IMR-90 (cell line): ENCODE measurements around the gene IRAK3. TPM values are rescaled to one million over a fixed set of nuclear protein-coding genes. Genes with fewer than 3 reads are reported as not detected.

Experiments used
- ATAC-seq: fragments of 200-7000 bp; cut with Tn5 transposase; 2 replicates; pipeline ENCODE4 v1.9.1; 2020; ENCODE audit warnings: low read depth, mild to moderate bottlenecking, moderate library complexity
- BruUV-seq: library from RNA; stranded (reverse); fragments of 400-500 nt; replicated peaks from 2 replicates; lab custom pipeline; 2021; lab: Mats Ljungman, UMichigan
- CTCF ChIA-PET: fragments of 300-600 bp; formaldehyde crosslinking; extraction: SDS; loops from one replicate; lab custom pipeline; 2021; ENCODE audit warnings: antibody characterized with exemption; lab: Yijun Ruan, JAX
- POLR2A ChIA-PET: fragments of 300-600 bp; sonication (Branson Sonifier 250); formaldehyde crosslinking; loops from one replicate; lab custom pipeline; 2022; ENCODE audit warnings: antibody characterized with exemption; ENCODE audit not compliant: unreplicated experiment; lab: Charles Lee
- DNase-seq: peaks from one replicate; pipeline ENCODE4 v3.0.0; 2013
- H2AFZ ChIP-seq: replicated peaks from 2 replicates; pipeline ENCODE3; 2013; ENCODE audit warnings: low read length, mild to moderate bottlenecking; ENCODE audit not compliant: poor library complexity
- H2AK5ac ChIP-seq: 2 replicates; pipeline ENCODE4 v1.6.1; 2013; ENCODE audit warnings: low read depth, low read length, inconsistent platforms
- H2AK9ac ChIP-seq: replicated peaks from 2 replicates; pipeline ENCODE3; 2013; ENCODE audit warnings: mild to moderate bottlenecking, low read depth, low read length, moderate library complexity; ENCODE audit not compliant: poor library complexity
- H2BK120ac ChIP-seq: 2 replicates; pipeline ENCODE4 v1.6.1; 2013; ENCODE audit warnings: low read depth, low read length, inconsistent platforms
- H2BK15ac ChIP-seq: 3 replicates; pipeline ENCODE4 v1.6.1; 2013; ENCODE audit warnings: low read depth, low read length, inconsistent platforms
- H2BK20ac ChIP-seq: 2 replicates; pipeline ENCODE4 v1.6.1; 2013; ENCODE audit warnings: low read depth, mild to moderate bottlenecking, inconsistent platforms, low read length, moderate library complexity
- H2BK5ac ChIP-seq: 2 replicates; pipeline ENCODE4 v1.6.1; 2013; ENCODE audit warnings: mild to moderate bottlenecking, low read depth, low read length, inconsistent platforms; ENCODE audit not compliant: poor library complexity, severe bottlenecking
- H3K14ac ChIP-seq: replicated peaks from 2 replicates; pipeline ENCODE4 v1.6.1; 2013; ENCODE audit warnings: low read depth, low read length, inconsistent platforms
- H3K18ac ChIP-seq: 2 replicates; pipeline ENCODE4 v1.6.1; 2013; ENCODE audit warnings: low read depth, low read length, control low read depth
- H3K23ac ChIP-seq: 2 replicates; pipeline ENCODE4 v1.6.1; 2013; ENCODE audit warnings: low read depth, low read length, inconsistent platforms
- H3K27ac ChIP-seq: 2 replicates; pipeline ENCODE4 v1.5.1; 2013; ENCODE audit warnings: mild to moderate bottlenecking, control low read depth, low read length; ENCODE audit not compliant: insufficient read depth
- H3K27me3 ChIP-seq: 2 replicates; pipeline ENCODE4 v1.6.1; 2013; ENCODE audit warnings: low read length; ENCODE audit not compliant: control insufficient read depth, insufficient read depth
- H3K36me3 ChIP-seq: 2 replicates; pipeline ENCODE4 v1.6.1; 2013; ENCODE audit warnings: low read length, mixed read lengths; ENCODE audit not compliant: control insufficient read depth, insufficient read depth
- H3K4ac ChIP-seq: 2 replicates; pipeline ENCODE4 v1.6.1; 2013; ENCODE audit warnings: low read depth, low read length, inconsistent platforms
- H3K4me1 ChIP-seq: 2 replicates; pipeline ENCODE4 v1.6.1; 2013; ENCODE audit warnings: low read length, mixed read lengths; ENCODE audit not compliant: control insufficient read depth, insufficient read depth
- H3K4me2 ChIP-seq: 2 replicates; pipeline ENCODE4 v1.6.1; 2013; ENCODE audit warnings: low read depth, mild to moderate bottlenecking, control low read depth, low read length, moderate library complexity
- H3K4me3 ChIP-seq: 2 replicates; pipeline ENCODE4 v1.5.1; 2013; ENCODE audit warnings: low read depth, mild to moderate bottlenecking, control low read depth, low read length, moderate library complexity; ENCODE audit not compliant: insufficient read depth
- H3K56ac ChIP-seq: 2 replicates; pipeline ENCODE4 v1.6.1; 2013; ENCODE audit warnings: low read length, inconsistent platforms; ENCODE audit not compliant: insufficient read depth; ENCODE audit errors: extremely low read depth
- H3K79me1 ChIP-seq, 2 experiments: 2 replicates each; pipeline ENCODE4 v1.6.1; 2013; ENCODE audit warnings: low read length in 2 of 2, inconsistent platforms in 1 of 2, low read depth in 1 of 2
- H3K9ac ChIP-seq: 2 replicates; pipeline ENCODE4 v1.6.1; 2013; ENCODE audit warnings: low read depth, low read length, control low read depth
- H3K9me1 ChIP-seq: 2 replicates; pipeline ENCODE4 v1.6.1; 2013; ENCODE audit warnings: low read length, inconsistent platforms; ENCODE audit not compliant: insufficient read depth
- H3K9me3 ChIP-seq: 2 replicates; pipeline ENCODE4 v1.6.1; 2013; ENCODE audit warnings: low read length; ENCODE audit not compliant: control insufficient read depth, insufficient read depth
- H4K20me1 ChIP-seq: 2 replicates; pipeline ENCODE4 v1.6.1; 2013; ENCODE audit warnings: low read length, inconsistent platforms; ENCODE audit not compliant: insufficient read depth
- H4K5ac ChIP-seq: 2 replicates; pipeline ENCODE4 v1.6.1; 2013; ENCODE audit warnings: mild to moderate bottlenecking, low read depth, low read length, control low read depth
- H4K8ac ChIP-seq, 2 experiments: 2 replicates each; pipeline ENCODE4 v1.6.1; 2013; ENCODE audit warnings: low read depth in 2 of 2, low read length in 2 of 2, control low read depth in 1 of 2, inconsistent platforms in 1 of 2
- H4K91ac ChIP-seq: 2 replicates; pipeline ENCODE4 v1.6.1; 2013; ENCODE audit warnings: low read depth, low read length, inconsistent platforms; ENCODE audit not compliant: insufficient read depth
- BHLHE40 ChIP-seq: fragments of 150-350 bp; IDR thresholded peaks from 2 replicates; pipeline ENCODE4 v1.6.1; 2016; ENCODE audit warnings: mild to moderate bottlenecking, low read depth, low read length
- CEBPB ChIP-seq: IDR thresholded peaks from 2 replicates; pipeline ENCODE4 v1.6.1; 2012; ENCODE audit warnings: low read depth, low read length, improper control_type of control experiment
- CHD1 ChIP-seq: IDR thresholded peaks from 2 replicates; pipeline ENCODE4 v1.6.1; 2012; ENCODE audit warnings: low read depth, low read length, improper control_type of control experiment
- FOS ChIP-seq: fragments of 150-350 bp; IDR thresholded peaks from 2 replicates; pipeline ENCODE4 v1.6.1; 2016; ENCODE audit warnings: low read depth, low read length
- MAFK ChIP-seq: IDR thresholded peaks from 2 replicates; pipeline ENCODE4 v1.6.1; 2012; ENCODE audit warnings: low read depth, low read length, improper control_type of control experiment
- MAZ ChIP-seq: IDR thresholded peaks from 2 replicates; pipeline ENCODE4 v1.6.1; 2012; ENCODE audit warnings: low read depth, mild to moderate bottlenecking, low read length, improper control_type of control experiment, moderate library complexity, borderline replicate concordance
- MXI1 ChIP-seq: IDR thresholded peaks from 2 replicates; pipeline ENCODE4 v1.6.1; 2012; ENCODE audit warnings: low read depth, mild to moderate bottlenecking, low read length, moderate library complexity, borderline replicate concordance
- NFE2L2 ChIP-seq: fragments of 150-350 bp; IDR thresholded peaks from 2 replicates; pipeline ENCODE4 v1.6.1; 2016; ENCODE audit warnings: low read depth, mild to moderate bottlenecking, low read length
- POLR2A ChIP-seq: IDR thresholded peaks from 2 replicates; pipeline ENCODE4 v1.6.1; 2012; ENCODE audit warnings: mild to moderate bottlenecking, low read depth, low read length
- RAD21 ChIP-seq: IDR thresholded peaks from 2 replicates; pipeline ENCODE4 v1.6.1; 2012; ENCODE audit warnings: low read length, improper control_type of control experiment
- RCOR1 ChIP-seq: IDR thresholded peaks from 2 replicates; pipeline ENCODE4 v1.6.1; 2012; ENCODE audit warnings: mild to moderate bottlenecking, low read length, improper control_type of control experiment; ENCODE audit not compliant: insufficient replicate concordance
- RFX5 ChIP-seq: IDR thresholded peaks from 2 replicates; pipeline ENCODE4 v1.8.0; 2012; ENCODE audit warnings: low read depth, mild to moderate bottlenecking, low read length, moderate library complexity
- SMC3 ChIP-seq: fragments of 150-350 bp; IDR thresholded peaks from 2 replicates; pipeline ENCODE4 v1.6.1; 2016; ENCODE audit warnings: low read depth, mild to moderate bottlenecking, antibody characterized with exemption, low read length, moderate library complexity
- dilution Hi-C: fragments of 300-500 bp; cut with HindIII; formaldehyde crosslinking; loops from one replicate; pipeline ENCODE4 v1.14.3; 2018; ENCODE audit warnings: low sequenced_read_pairs; ENCODE audit not compliant: unreplicated experiment
- in situ Hi-C: fragments of 300-500 bp; cut with MboI; formaldehyde crosslinking; loops from 3 replicates; pipeline ENCODE4 v1.14.3; 2019; ENCODE audit warnings: low sequenced_read_pairs, inconsistent platforms, mixed read lengths
- intact Hi-C: fragments of 100-400 bp; cut with micrococcal nuclease; formaldehyde crosslinking; loops from 2 replicates; pipeline ENCODE4 v1.10.0; 2022
- polyA plus RNA-seq, 3 experiments: library from polyadenylated mRNA; depleted of rRNA; stranded (reverse); fragments of >200 nt; gene quantifications; 2 replicates each; pipeline ENCODE4 v1.2.3, GENCODE V29; 2012; ENCODE audit warnings: low replicate concordance in 1 of 3
- total RNA-seq: library from RNA; depleted of rRNA; stranded (reverse); fragments of >200 nt; gene quantifications from 2 replicates; pipeline ENCODE4 v1.2.3, GENCODE V29; 2012
- TF ChIP-seq, protein P1 (sequence below): conservative IDR thresholded peaks from 2 replicates; pipeline ENCODE4 v1.5.1; 2012; ENCODE audit warnings: mild to moderate bottlenecking, low read depth, low read length, improper control_type of control experiment
- TF ChIP-seq, protein P2 (sequence below): fragments of 150-350 bp; IDR thresholded peaks from 2 replicates; pipeline ENCODE4 v1.6.1; 2017; ENCODE audit warnings: mild to moderate bottlenecking, antibody characterized with exemption, low read length, low read depth
- TF ChIP-seq, protein P3 (sequence below): fragments of 150-350 bp; IDR thresholded peaks from 2 replicates; pipeline ENCODE4 v1.6.1; 2016; ENCODE audit warnings: low read depth, mild to moderate bottlenecking, low read length, moderate library complexity, borderline replicate concordance

The IRAK3 gene
- total and polyA plus RNA-seq, 2 of the 4 experiments (the other 2 are of a cell fraction), result 0.53 to 0.72 TPM

DNA sequence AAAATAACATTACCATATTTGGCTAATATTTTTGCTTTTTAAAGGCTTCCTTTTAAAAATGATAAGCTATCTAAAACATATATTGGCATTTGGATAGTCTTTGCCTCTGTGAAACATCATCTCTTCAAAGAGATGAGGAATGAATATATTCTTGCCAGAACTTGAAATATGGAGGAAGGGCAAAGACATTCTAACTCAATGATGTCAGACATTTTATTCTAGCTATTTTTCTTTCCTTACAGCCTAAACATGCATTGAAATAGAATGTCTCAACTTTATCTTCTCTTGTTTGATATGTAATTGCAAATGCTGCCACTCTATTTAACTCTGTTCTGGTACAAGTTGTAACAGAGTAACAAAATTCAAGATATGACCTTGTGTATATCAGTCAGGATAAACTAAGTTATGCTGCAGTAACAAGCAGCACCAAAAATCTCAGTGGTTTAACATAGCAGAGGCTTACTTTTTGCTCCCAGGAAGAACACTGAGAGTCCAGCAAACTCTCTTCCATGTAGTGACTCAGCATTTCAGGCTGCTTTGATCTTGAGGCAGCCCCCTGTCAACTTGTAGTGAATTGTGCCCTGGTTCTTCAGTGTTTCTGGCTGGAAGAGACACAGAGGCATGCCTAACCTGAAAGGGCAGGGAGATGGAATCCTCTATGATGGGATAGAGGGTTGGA, 11.0 kb downstream of the IRAK3 start:
- dilution Hi-C loops (no loop called here), intact Hi-C loops (no loop called here), in situ Hi-C loops (no loop called here)
- no peak overlapping the region for H3K27ac ChIP-seq
- H2AK5ac ChIP-seq, result no peak overlapping the region
- H2BK15ac ChIP-seq, result no peak overlapping the region
- no peak overlapping the region for H3K4me2 ChIP-seq
- H4K20me1 ChIP-seq, result no peaks in the 10 kb centered on the region
- no peak overlapping the region for H3K18ac ChIP-seq
- H3K4me3 ChIP-seq, result no peak overlapping the region
- H3K23ac ChIP-seq, result no peak overlapping the region
- peaks cover 3% of the 10 kb centered on the region; the same call in 1 of the 2 replicates for H3K9me3 ChIP-seq
- TF ChIP-seq SMC3, result no peak
- no peak for TF ChIP-seq FOS
- TF ChIP-seq, protein P1, sequence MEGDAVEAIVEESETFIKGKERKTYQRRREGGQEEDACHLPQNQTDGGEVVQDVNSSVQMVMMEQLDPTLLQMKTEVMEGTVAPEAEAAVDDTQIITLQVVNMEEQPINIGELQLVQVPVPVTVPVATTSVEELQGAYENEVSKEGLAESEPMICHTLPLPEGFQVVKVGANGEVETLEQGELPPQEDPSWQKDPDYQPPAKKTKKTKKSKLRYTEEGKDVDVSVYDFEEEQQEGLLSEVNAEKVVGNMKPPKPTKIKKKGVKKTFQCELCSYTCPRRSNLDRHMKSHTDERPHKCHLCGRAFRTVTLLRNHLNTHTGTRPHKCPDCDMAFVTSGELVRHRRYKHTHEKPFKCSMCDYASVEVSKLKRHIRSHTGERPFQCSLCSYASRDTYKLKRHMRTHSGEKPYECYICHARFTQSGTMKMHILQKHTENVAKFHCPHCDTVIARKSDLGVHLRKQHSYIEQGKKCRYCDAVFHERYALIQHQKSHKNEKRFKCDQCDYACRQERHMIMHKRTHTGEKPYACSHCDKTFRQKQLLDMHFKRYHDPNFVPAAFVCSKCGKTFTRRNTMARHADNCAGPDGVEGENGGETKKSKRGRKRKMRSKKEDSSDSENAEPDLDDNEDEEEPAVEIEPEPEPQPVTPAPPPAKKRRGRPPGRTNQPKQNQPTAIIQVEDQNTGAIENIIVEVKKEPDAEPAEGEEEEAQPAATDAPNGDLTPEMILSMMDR, result no peak
- no peak for TF ChIP-seq CHD1
- no peak for TF ChIP-seq MAZ
- no peak for TF ChIP-seq RCOR1
- no peak for TF ChIP-seq RAD21
- no peak for TF ChIP-seq POLR2A
- no peak for TF ChIP-seq CEBPB
- no peak for TF ChIP-seq NFE2L2
- TF ChIP-seq, protein P2, sequence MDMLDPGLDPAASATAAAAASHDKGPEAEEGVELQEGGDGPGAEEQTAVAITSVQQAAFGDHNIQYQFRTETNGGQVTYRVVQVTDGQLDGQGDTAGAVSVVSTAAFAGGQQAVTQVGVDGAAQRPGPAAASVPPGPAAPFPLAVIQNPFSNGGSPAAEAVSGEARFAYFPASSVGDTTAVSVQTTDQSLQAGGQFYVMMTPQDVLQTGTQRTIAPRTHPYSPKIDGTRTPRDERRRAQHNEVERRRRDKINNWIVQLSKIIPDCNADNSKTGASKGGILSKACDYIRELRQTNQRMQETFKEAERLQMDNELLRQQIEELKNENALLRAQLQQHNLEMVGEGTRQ, result no peak
- TF ChIP-seq MAFK, result no peak
- TF ChIP-seq, protein P3, sequence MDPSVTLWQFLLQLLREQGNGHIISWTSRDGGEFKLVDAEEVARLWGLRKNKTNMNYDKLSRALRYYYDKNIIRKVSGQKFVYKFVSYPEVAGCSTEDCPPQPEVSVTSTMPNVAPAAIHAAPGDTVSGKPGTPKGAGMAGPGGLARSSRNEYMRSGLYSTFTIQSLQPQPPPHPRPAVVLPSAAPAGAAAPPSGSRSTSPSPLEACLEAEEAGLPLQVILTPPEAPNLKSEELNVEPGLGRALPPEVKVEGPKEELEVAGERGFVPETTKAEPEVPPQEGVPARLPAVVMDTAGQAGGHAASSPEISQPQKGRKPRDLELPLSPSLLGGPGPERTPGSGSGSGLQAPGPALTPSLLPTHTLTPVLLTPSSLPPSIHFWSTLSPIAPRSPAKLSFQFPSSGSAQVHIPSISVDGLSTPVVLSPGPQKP, result no peak
- TF ChIP-seq RFX5, result no peak
- TF ChIP-seq BHLHE40, result no peak
- no peak for TF ChIP-seq MXI1
- no peak overlapping the region for H3K56ac ChIP-seq
- CTCF ChIA-PET, result no interaction called here
- H4K5ac ChIP-seq, result no peak overlapping the region
- H2BK20ac ChIP-seq, result no peak overlapping the region
- H2AK9ac ChIP-seq, result no peak overlapping the region
- H4K8ac ChIP-seq, result no peak overlapping the region
- H3K27me3 ChIP-seq, result no peaks in the 10 kb centered on the region
- no peaks in the 10 kb centered on the region for H3K36me3 ChIP-seq
- BruUV-seq, result no TSS peak
- H3K79me1 ChIP-seq, result no peaks in the 10 kb centered on the region
- no peak overlapping the region for H2BK120ac ChIP-seq
- no peak overlapping the region for H3K9ac ChIP-seq
- DNase-seq (no peak), ATAC-seq (peak; percentile 48)
- H3K4ac ChIP-seq, result no peak overlapping the region
- H2AFZ ChIP-seq, result no peak overlapping the region
- H4K91ac ChIP-seq, result no peak overlapping the region
- H3K4me1 ChIP-seq, result no peaks in the 10 kb centered on the region
- POLR2A ChIA-PET, result no interaction called here
- H3K14ac ChIP-seq, result no peak overlapping the region
- H3K9me1 ChIP-seq, result no peaks in the 10 kb centered on the region
- no peak overlapping the region for H2BK5ac ChIP-seq
